HL-60 (cell line): Measurements from ENCODE around the gene PTPRD.

ENCODE experiments used
- POLR2AphosphoS5 ChIP-seq: IDR thresholded peaks from 2 replicates; pipeline ENCODE4 v1.6.1; 2012; ENCODE audit warnings: low read depth
- TF ChIP-seq, protein P1 (sequence below): IDR thresholded peaks from one replicate; pipeline ENCODE4 v1.5.1; 2011; ENCODE audit warnings: low read length, control low read depth, inconsistent platforms; ENCODE audit not compliant: insufficient read depth
- TF ChIP-seq, protein P2 (sequence below): IDR thresholded peaks from 2 replicates; pipeline ENCODE4 v1.6.1; 2012; ENCODE audit warnings: low read depth; ENCODE audit not compliant: insufficient replicate concordance

DNA sequence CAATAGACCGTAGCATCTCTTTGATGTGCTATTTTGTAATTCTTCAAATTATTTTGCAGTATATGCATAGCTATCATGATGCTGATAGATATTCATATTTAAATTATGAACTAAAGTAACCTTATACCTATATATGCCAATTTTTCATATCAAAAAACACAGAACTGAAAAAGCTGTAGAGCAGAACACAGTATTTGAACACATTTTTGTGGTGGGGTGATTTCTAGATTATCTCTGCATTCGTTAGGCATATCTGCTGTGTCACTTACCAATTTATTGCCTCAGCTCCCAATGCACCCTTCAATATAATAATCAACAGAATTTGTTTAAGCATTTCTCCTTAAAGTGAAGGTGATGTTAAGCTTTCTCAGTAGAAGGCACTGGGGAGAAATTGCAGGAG is 998.2 kb downstream of the PTPRD start:
- TF ChIP-seq, protein P1, sequence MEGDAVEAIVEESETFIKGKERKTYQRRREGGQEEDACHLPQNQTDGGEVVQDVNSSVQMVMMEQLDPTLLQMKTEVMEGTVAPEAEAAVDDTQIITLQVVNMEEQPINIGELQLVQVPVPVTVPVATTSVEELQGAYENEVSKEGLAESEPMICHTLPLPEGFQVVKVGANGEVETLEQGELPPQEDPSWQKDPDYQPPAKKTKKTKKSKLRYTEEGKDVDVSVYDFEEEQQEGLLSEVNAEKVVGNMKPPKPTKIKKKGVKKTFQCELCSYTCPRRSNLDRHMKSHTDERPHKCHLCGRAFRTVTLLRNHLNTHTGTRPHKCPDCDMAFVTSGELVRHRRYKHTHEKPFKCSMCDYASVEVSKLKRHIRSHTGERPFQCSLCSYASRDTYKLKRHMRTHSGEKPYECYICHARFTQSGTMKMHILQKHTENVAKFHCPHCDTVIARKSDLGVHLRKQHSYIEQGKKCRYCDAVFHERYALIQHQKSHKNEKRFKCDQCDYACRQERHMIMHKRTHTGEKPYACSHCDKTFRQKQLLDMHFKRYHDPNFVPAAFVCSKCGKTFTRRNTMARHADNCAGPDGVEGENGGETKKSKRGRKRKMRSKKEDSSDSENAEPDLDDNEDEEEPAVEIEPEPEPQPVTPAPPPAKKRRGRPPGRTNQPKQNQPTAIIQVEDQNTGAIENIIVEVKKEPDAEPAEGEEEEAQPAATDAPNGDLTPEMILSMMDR = no peak
- TF ChIP-seq, protein P2, sequence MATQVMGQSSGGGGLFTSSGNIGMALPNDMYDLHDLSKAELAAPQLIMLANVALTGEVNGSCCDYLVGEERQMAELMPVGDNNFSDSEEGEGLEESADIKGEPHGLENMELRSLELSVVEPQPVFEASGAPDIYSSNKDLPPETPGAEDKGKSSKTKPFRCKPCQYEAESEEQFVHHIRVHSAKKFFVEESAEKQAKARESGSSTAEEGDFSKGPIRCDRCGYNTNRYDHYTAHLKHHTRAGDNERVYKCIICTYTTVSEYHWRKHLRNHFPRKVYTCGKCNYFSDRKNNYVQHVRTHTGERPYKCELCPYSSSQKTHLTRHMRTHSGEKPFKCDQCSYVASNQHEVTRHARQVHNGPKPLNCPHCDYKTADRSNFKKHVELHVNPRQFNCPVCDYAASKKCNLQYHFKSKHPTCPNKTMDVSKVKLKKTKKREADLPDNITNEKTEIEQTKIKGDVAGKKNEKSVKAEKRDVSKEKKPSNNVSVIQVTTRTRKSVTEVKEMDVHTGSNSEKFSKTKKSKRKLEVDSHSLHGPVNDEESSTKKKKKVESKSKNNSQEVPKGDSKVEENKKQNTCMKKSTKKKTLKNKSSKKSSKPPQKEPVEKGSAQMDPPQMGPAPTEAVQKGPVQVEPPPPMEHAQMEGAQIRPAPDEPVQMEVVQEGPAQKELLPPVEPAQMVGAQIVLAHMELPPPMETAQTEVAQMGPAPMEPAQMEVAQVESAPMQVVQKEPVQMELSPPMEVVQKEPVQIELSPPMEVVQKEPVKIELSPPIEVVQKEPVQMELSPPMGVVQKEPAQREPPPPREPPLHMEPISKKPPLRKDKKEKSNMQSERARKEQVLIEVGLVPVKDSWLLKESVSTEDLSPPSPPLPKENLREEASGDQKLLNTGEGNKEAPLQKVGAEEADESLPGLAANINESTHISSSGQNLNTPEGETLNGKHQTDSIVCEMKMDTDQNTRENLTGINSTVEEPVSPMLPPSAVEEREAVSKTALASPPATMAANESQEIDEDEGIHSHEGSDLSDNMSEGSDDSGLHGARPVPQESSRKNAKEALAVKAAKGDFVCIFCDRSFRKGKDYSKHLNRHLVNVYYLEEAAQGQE = no peak
- TF ChIP-seq POLR2AphosphoS5 = no peak
